HepG2 (cell line): ENCODE data around the gene AZU1. TPM values are rescaled to one million over a fixed set of nuclear protein-coding genes. Genes with fewer than 3 reads are reported as not detected.

Experiments used
- BCLAF1 ChIP-seq: fragments of 450-650 bp; IDR thresholded peaks from 2 replicates; pipeline ENCODE4 v1.6.1; 2017; ENCODE audit warnings: mild to moderate bottlenecking
- DZIP1 ChIP-seq: sonication (generic); formaldehyde crosslinking; IDR thresholded peaks from 2 replicates; pipeline ENCODE4 v1.5.0; 2020; ENCODE audit warnings: mild to moderate bottlenecking, missing genetic modification reagents
- EP300 ChIP-seq, 3 experiments: sonication (generic) in 1 of 3; formaldehyde crosslinking in 1 of 3; IDR thresholded peaks; 2 replicates each; pipeline versions ENCODE4 v1.5.1 to v1.6.1; 2011 to 2020; ENCODE audit warnings: low read depth in 2 of 3, low read length in 2 of 3, borderline replicate concordance in 1 of 3, improper control_type of control experiment in 1 of 3, mild to moderate bottlenecking in 1 of 3, missing genetic modification reagents in 1 of 3, moderate library complexity in 1 of 3
- THAP11 ChIP-seq: IDR thresholded peaks from 2 replicates; pipeline ENCODE4 v1.6.1; 2016; ENCODE audit warnings: missing biosample characterization, missing genetic modification reagents
- ZBTB26 ChIP-seq: IDR thresholded peaks from 2 replicates; pipeline ENCODE4 v1.6.1; 2016; ENCODE audit warnings: missing compliant biosample characterization, missing genetic modification reagents, borderline replicate concordance
- ZBTB7B ChIP-seq: sonication (generic); formaldehyde crosslinking; IDR thresholded peaks from 2 replicates; pipeline ENCODE4 v1.4.0; 2020; ENCODE audit warnings: missing genetic modification reagents
- ZFP1 ChIP-seq: IDR thresholded peaks from 2 replicates; pipeline ENCODE4 v1.6.1; 2016
- ZHX1 ChIP-seq: sonication (generic); formaldehyde crosslinking; IDR thresholded peaks from 2 replicates; pipeline ENCODE4 v1.8.1; 2022; ENCODE audit warnings: low read depth, mild to moderate bottlenecking, missing genetic modification reagents
- ZKSCAN8 ChIP-seq: IDR thresholded peaks from 2 replicates; pipeline ENCODE4 v1.6.1; 2016; ENCODE audit warnings: borderline replicate concordance, missing genetic modification reagents, missing compliant biosample characterization
- ZNF235 ChIP-seq: sonication (generic); formaldehyde crosslinking; IDR thresholded peaks from 2 replicates; pipeline ENCODE4 v1.8.1; 2023; ENCODE audit warnings: mild to moderate bottlenecking, missing genetic modification reagents, borderline replicate concordance
- ZNF878 ChIP-seq: sonication (generic); formaldehyde crosslinking; IDR thresholded peaks from 2 replicates; pipeline ENCODE4 v1.8.1; 2023; ENCODE audit warnings: mild to moderate bottlenecking, missing genetic modification reagents, moderate library complexity
- polyA plus RNA-seq, 8 experiments: library from polyadenylated mRNA; depleted of rRNA in 3 of 8; stranded (reverse) in 7 of 8; unstranded in 1 of 8; fragments of >200 nt; fragmentation: Illumina TruSeq in 4 of 8; extraction: Trizol in 4 of 8; gene quantifications; 2 replicates each; pipeline versions ENCODE4 v1.2.1 to v1.2.3, GENCODE V29; 2011 to 2016; ENCODE audit warnings: low read depth in 4 of 8, missing spikeins in 1 of 8, mixed read lengths in 1 of 8; ENCODE audit not compliant: insufficient read depth in 1 of 8
- total RNA-seq, 5 experiments: library from RNA; depleted of rRNA; stranded (reverse); fragments of >200 nt; fragmentation: Illumina TruSeq; extraction: Trizol; gene quantifications; 2 replicates each; pipeline ENCODE4 v1.2.3, GENCODE V29; 2016; ENCODE audit warnings: low read depth in 1 of 5

AZU1 gene
- total and polyA plus RNA-seq, 2 of the 13 experiments (the other 11 are each of a cell fraction or from before 2014, with no cell fraction given), result not detected

GRCh38 chr19:778910-779653, 48.6 kb upstream of the AZU1 start (continued):
- no peak for TF ChIP-seq DZIP1 (CRISPR knock-in tag)
- TF ChIP-seq ZBTB7B (CRISPR knock-in tag), result peak; percentile 78
- TF ChIP-seq ZFP1 (CRISPR knock-in tag), result no peak
- TF ChIP-seq ZHX1 (CRISPR knock-in tag), result no peak
- no peak for TF ChIP-seq ZNF235
- TF ChIP-seq ZKSCAN8 (CRISPR knock-in tag), result 0 out of 2 replicates have a peak, but pooled peaks have one; percentile 73
- peak; percentile 71; the same call in 1 of the 2 replicates for TF ChIP-seq ZBTB26
- peak in 1 of 2 experiments; percentile 46; a peak in 1 of 4 replicates for TF ChIP-seq EP300 (IDR thresholded peaks at IDR 0.05; ENCODE audit: low read depth in 2 of 2, low read length in 2 of 2)
- 0 out of 2 replicates have a peak, but pooled peaks have one; percentile 37 for TF ChIP-seq EP300 (CRISPR knock-in tag; IDR thresholded peaks at IDR 0.05; ENCODE audit: borderline replicate concordance)
- no peak for TF ChIP-seq BCLAF1
- TF ChIP-seq ZNF878, result peak; percentile 88
- TF ChIP-seq THAP11 (CRISPR knock-in tag), result peak; percentile 74
